NCI-H128 (cell line): ENCODE data around the gene NOP56.

Experiments
- DNase-seq: peaks from one replicate; lab custom pipeline; 2025; ENCODE audit not compliant: unreplicated experiment; lab: John Stamatoyannopoulos, UW

The NOP56 gene

DNA sequence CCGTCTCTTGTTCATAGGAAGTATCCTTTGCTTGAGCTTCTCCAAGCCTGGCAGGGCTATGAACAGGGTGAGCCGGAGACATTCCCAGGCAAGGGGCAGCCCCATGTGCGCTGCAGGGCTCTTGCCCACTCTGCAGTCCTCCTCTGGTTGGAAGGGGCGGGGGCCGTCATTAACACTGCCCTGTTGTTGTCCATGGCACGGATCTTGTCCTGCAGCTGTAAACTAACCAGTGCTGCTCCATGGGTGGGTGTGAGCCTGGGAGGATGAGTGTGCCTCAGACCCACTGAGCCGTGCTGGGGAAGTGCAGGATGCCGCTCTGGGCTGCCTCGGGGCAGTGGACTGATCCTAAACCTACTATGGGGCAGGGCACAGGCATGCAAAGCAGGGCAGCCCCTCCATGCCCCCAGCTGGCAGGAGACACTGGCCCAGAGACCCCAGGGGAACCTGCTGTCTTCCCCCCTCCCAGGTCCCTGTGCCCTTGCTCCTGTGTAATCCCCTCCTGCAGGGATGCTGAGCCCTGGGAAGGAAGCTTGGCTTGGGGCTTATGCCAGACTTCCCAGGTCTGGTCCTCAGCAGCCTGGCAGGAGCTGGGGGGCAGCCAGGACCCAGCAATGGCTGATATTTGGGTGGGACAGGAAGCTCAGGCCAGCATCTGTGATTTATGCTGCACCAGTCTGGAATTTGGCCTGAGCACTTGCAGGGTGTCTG, 48.6 kb downstream of the NOP56 start:
- no peak for DNase-seq

DNA sequence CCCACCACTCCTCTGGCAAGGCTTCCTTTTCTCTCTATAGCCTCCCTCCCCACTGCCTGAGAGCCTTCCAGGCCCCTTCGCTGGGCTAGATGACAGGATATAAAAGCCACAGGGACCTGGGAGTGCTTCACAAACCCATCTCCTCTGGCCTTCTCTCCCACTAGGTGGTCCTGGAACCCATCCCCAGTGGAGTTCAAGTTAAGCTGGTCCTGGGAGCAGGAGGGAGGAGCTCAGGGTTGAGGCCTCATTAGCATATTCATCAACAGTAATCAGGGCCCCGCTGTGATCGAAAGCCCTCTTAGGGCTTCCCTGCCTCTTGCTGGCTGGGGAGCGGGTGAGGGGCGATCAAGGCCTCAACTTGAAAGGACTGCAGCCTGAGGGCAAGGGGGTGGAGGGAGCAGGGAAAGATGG, 49.2 kb downstream of the NOP56 start:
- DNase-seq, result no peak

DNA sequence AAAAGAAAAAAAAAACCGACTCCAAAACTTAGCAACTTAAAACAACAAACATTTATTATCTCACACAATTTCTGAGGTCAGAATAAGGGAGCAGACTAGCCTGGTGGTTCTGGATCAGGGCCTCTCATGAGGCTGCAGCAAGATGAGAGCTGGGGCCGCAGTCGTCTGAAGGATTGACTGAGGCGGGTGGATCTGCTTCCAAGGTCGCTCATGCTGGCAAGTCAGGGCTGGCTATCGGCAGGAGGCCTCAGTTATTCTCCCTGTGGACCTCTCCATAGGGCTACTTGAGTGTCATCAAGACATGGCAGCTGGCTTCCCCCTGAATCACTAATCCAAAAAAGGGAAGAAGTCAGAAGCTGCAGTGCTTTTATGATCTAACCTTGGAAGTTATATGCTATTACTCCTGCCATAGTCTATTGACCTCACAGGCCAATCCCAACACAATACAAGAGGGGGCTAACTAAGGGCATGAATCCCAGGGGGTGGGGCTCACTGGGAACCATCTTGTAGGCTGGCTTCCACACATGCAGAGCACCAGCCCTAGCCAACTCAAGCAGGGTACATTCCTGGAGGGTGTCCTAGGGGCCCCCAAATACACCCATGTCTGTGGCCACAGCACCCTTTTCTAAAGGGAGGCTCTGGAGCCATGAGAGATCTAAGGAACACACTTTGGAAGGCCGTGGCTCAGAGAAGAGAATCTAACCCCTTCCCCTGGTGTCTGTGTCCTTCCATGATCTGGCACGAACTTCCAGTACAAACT, 51.5 kb downstream of the NOP56 start:
- no peak for DNase-seq

GRCh38 chr20:2705931-2706645, 53.7 kb downstream of the NOP56 start:
- no peak for DNase-seq

DNA sequence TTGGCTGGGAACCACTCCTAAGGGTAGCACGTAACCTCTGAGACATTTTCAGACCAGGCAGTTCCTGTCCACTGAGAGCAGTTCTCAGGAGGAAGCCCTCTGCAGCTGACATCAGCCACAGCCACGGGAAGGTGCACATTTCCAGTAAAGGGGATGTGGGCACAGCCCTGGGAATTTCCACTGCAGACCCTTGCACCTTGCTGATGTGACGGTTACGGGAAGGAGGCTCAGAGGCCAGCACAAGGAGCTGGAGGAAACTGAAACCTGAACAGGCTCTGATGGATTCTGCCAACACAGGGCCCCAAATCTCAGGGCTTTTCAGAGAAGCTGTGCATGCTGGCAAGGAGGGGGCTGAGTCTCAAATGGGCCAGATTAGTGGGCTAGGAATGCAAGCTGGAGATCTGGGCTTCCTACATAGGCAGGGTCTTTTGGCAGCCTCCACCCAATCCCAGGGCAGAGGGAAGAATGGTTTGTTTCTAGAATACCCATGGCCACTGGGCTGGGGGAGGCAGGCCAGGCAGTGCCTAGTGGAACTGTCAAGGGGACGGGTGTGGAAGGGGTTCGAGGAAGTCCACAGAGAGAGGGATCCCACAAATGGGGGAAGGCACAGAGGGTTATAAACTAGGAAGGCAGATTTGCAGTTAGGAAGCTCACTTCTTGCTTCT, 54.4 kb downstream of the NOP56 start:
- no peak for DNase-seq

DNA sequence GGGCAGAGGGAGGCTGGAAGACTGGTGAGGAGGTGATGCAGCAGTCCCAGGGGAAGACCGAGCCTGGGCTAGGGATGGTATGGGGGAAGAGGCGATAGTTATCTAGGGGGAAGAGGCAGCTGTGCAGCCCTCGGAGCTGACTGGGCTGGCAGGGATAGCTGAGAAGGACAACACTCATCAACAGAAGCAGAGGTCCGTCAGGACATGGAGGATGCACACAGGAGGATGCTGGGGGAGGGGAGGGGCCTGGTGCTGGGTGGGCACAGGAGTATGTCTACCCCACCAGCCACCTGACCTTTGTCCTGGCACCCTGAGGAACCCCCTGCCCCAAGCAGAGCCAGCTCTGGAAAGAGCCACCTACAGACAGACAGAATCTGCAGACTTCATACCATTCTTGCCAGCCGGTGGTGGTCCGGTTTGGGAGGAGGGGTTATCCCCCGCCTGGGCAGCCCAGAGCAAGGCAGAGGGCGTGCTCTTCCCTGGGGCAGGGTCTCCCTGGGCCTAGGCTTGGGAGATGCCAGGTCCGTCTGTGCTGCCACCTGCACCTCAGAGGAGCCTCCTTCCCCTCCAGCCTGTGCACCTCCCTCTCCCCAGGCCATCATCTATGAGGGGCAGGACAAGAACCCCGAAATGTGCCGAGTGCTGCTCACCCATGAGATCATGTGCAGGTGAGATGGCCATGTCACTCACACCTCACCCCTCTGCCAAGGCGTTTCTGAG, 55.1 kb downstream of the NOP56 start:
- no peak for DNase-seq
